Panc1 (cell line): ENCODE measurements around the gene DUS1L. TPM values are rescaled to one million over a fixed set of nuclear protein-coding genes. Genes with fewer than 3 reads are reported as not detected.
A peak's percentile ranks its signal among the peaks of the same experiment; 100 is the strongest.

ENCODE experiments used
- ATAC-seq: fragments of 200-7000 bp; cut with Tn5 transposase; 2 replicates; pipeline ENCODE4 v1.9.1; 2020; ENCODE audit warnings: mild to moderate bottlenecking, moderate library complexity
- BruUV-seq: library from RNA; stranded (reverse); fragments of 400-500 nt; replicated peaks from 2 replicates; lab custom pipeline; 2021; lab: Mats Ljungman, UMichigan
- CTCF ChIA-PET: fragments of 300-600 bp; sonication (Branson Sonifier 250); formaldehyde crosslinking; loops from one replicate; lab custom pipeline; 2022; ENCODE audit warnings: antibody characterized with exemption; lab: Charles Lee
- POLR2A ChIA-PET: fragments of 300-600 bp; sonication (Branson Sonifier 250); formaldehyde crosslinking; loops from one replicate; lab custom pipeline; 2022; ENCODE audit warnings: antibody characterized with exemption; lab: Charles Lee
- DNase-seq: peaks from one replicate; pipeline ENCODE4 v3.0.0-alpha.2; 2010; ENCODE audit warnings: low read depth, low spot score
- H3K27ac ChIP-seq: 2 replicates; pipeline ENCODE4 v1.5.1; 2011; ENCODE audit warnings: mild to moderate bottlenecking, low read length, inconsistent platforms
- H3K27me3 ChIP-seq: fragments of 200-500 bp; sonication (Bioruptor generic); 2 replicates; pipeline ENCODE4 v1.6.0; 2014; ENCODE audit warnings: low read length, inconsistent platforms; ENCODE audit not compliant: control insufficient read depth, insufficient read depth
- H3K36me3 ChIP-seq: fragments of 200-500 bp; sonication (Bioruptor generic); 2 replicates; pipeline ENCODE4 v1.5.1; 2014; ENCODE audit warnings: inconsistent platforms, mild to moderate bottlenecking, low read length, moderate library complexity; ENCODE audit not compliant: control insufficient read depth, insufficient read depth
- H3K4me1 ChIP-seq: 2 replicates; pipeline ENCODE4 v1.5.1; 2011; ENCODE audit warnings: inconsistent platforms, mild to moderate bottlenecking, low read length, moderate library complexity; ENCODE audit not compliant: control insufficient read depth, insufficient read depth
- H3K4me3 ChIP-seq, 2 experiments: 2 replicates each; pipeline ENCODE4 v1.5.1; 2011 to 2012; ENCODE audit warnings: low read depth in 2 of 2, low read length in 2 of 2, mild to moderate bottlenecking in 2 of 2, inconsistent platforms in 1 of 2, moderate library complexity in 1 of 2
- H3K9me3 ChIP-seq: fragments of 200-500 bp; sonication (Bioruptor generic); 2 replicates; pipeline ENCODE4 v1.5.1; 2014; ENCODE audit warnings: low read depth, mild to moderate bottlenecking, inconsistent platforms, low read length, moderate library complexity; ENCODE audit not compliant: control insufficient read depth, insufficient read depth
- CTCF ChIP-seq: fragments of 450-650 bp; IDR thresholded peaks from 2 replicates; pipeline ENCODE4 v1.5.1; 2017; ENCODE audit warnings: mild to moderate bottlenecking
- POLR2AphosphoS5 ChIP-seq: IDR thresholded peaks from 2 replicates; pipeline ENCODE4 v1.6.1; 2012; ENCODE audit warnings: mild to moderate bottlenecking, low read depth, low read length, moderate library complexity
- REST ChIP-seq, 2 experiments: IDR thresholded peaks; 2 replicates each; pipeline ENCODE4 v1.6.1; 2011 to 2012; ENCODE audit warnings: low read depth in 2 of 2, control low read depth in 1 of 2, low read length in 1 of 2, mild to moderate bottlenecking in 1 of 2, moderate library complexity in 1 of 2; ENCODE audit not compliant: insufficient read depth in 1 of 2
- SIN3A ChIP-seq: IDR thresholded peaks from 2 replicates; pipeline ENCODE4 v1.6.1; 2012; ENCODE audit warnings: low read depth, mild to moderate bottlenecking, low read length, moderate library complexity, borderline replicate concordance; ENCODE audit not compliant: insufficient read depth
- TCF7L2 ChIP-seq: IDR thresholded peaks from 2 replicates; pipeline ENCODE4 v1.6.1; 2011; ENCODE audit warnings: mild to moderate bottlenecking, low read depth, low read length, inconsistent platforms
- in situ Hi-C: cut with HindIII; loops from 2 replicates; pipeline ENCODE4 v1.10.0; 2016; ENCODE audit warnings: low sequenced_read_pairs, low pct_unique_long_range_greater_than_20kb
- intact Hi-C: fragments of 100-400 bp; cut with micrococcal nuclease; formaldehyde crosslinking; loops from one replicate; pipeline ENCODE4 v1.10.0; 2022; ENCODE audit not compliant: unreplicated experiment
- total RNA-seq: library from RNA; stranded (reverse); gene quantifications from one replicate; pipeline ENCODE4 v1.2.1, GENCODE V29; 2021; ENCODE audit not compliant: unreplicated experiment

Gene DUS1L
- total RNA-seq, 1 experiment from 2014 or later = 115 TPM

GRCh38 chr17:82062076-82062983 lies 3.3 kb downstream of the DUS1L start:
- Histone ChIP-seq H3K27ac (no peak overlapping the region), H3K27me3 (no peaks in the 10 kb centered on the region), H3K9me3 (no peaks in the 10 kb centered on the region), H3K4me3 (no peak overlapping the region), H3K36me3 (peaks cover 3% of the 10 kb centered on the region; the same call in 1 of the 2 replicates), H3K4me1 (peaks cover 26% of the 10 kb centered on the region)
- peak; percentile 21; the same call in 1 of the 2 replicates for ATAC-seq
- POLR2A ChIA-PET = no interaction called here
- TF ChIP-seq REST (IDR thresholded peaks at IDR 0.05; ENCODE audit: insufficient read depth in 1 of 2, low read depth in 2 of 2, low read length in 1 of 2) (no peak), TCF7L2 (no peak), POLR2AphosphoS5 (no peak), SIN3A (no peak), CTCF (no peak)
- no TSS peak for BruUV-seq
- no peak for DNase-seq
- CTCF ChIA-PET = no interaction called here
- intact Hi-C loops = no loop called here
- in situ Hi-C loops = no loop called here

GRCh38 chr17:82061047-82061925 lies 4.3 kb downstream of the DUS1L start:
- Histone ChIP-seq H3K4me1 (peaks cover 28% of the 10 kb centered on the region), H3K4me3 (no peak overlapping the region), H3K36me3 (peaks cover 3% of the 10 kb centered on the region; the same call in 1 of the 2 replicates), H3K9me3 (no peaks in the 10 kb centered on the region), H3K27me3 (no peaks in the 10 kb centered on the region), H3K27ac (no peak overlapping the region)
- DNase-seq (no peak), ATAC-seq (no peak)
- in situ Hi-C loops (no loop called here), intact Hi-C loops (no loop called here)
- POLR2A ChIA-PET = no interaction called here
- CTCF ChIA-PET = no interaction called here
- no TSS peak for BruUV-seq
- no peak for TF ChIP-seq POLR2AphosphoS5
- no peak for TF ChIP-seq TCF7L2
